Measurements from ENCODE around the gene C3orf20.

Gene C3orf20

DNA sequence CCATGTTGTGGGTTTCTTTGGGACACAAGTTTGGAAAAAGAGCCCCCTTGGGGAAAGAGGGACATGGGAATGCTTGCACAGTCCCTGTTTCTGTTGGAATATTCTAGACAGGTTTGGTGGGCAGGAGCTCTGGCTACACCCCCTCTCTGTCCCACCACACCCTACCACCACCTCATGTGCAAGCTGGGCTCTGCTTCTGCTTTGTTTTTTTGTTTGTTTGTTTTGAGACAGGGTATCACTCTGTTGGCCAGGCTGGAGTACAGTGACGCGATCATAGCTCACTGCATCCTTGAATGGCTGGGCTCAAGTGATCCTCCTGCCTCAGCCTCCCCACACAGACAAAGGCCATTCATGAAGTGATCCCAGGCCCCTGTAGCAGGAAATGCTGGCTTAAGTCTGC is 86.9 kb downstream of the C3orf20 start:
- DNase-seq: no peak

DNA sequence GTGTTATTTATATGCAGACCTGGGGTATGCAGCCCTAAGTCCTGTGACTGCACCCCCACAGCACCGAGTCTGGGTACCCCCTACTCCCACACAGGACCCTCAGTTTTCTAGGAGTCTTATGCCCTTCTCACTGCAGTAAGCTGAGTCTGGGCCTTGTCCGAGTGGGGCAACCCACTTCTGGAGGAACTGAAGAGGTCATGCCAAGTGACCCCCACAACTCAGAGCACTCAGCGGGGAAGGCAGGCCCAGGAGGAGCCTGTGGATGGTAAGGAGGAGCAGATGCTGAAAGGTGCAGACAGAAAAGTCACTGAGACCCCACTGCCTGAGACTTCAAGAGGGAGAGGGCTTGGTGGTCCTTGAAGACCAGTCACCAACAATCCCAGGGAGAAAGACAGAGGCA is 87.8 kb downstream of the C3orf20 start:
- no peak for DNase-seq

DNA sequence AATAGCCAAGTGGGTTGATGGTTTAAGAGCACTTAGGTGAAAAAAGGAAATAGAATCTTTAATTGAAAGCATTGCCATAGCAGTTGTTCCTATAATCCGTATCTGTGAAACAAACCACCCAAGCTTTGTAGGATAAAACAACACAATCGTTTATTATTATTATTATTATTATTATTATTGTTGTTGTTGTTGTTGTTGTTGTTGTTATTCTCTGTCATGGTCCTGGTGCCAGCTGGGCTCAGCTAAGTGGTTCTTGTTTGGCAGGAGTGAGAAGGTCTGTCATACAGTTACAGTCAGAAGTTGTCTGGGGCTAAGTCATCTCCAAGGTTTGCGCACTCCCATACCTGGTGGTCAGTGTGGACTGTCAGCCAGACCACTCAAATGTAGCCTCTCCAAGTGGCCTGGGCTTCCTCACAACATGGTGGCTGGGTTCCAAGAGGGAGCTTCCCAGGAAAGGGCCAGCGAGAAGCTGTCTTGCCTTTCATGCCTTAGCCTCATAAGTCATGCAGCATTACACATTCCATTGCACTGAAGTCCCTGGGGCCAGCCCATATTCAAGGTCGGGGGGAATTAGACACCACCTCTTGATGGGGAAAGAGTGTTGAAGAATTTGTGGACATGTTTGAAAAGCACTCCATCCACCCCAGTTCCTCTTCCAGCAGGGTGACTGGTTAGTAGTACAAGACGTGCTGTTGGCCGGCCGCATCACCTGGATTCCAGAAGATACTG is 89.6 kb downstream of the C3orf20 start:
- no peak for DNase-seq

DNA sequence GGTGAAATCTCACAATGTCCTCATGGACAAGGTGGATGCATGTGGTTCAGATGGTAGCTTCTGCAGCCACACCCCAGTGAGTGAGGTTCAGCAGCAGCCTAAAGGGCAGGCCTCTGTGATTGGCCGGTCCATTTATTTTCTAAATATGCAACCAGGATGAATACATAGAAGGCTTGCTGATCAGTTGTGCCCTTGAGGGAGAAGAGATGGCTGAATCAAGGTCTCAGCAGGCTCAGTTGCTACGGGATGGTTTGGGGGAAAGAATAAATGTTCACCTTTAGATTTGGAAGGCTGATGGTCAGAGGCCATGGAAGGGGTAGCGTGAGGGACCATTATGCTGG is 90.1 kb downstream of the C3orf20 start:
- no peak for DNase-seq

GRCh38 chr3:14765576-14766427 is 90.9 kb downstream of the C3orf20 start:
- no peak for DNase-seq

DNA sequence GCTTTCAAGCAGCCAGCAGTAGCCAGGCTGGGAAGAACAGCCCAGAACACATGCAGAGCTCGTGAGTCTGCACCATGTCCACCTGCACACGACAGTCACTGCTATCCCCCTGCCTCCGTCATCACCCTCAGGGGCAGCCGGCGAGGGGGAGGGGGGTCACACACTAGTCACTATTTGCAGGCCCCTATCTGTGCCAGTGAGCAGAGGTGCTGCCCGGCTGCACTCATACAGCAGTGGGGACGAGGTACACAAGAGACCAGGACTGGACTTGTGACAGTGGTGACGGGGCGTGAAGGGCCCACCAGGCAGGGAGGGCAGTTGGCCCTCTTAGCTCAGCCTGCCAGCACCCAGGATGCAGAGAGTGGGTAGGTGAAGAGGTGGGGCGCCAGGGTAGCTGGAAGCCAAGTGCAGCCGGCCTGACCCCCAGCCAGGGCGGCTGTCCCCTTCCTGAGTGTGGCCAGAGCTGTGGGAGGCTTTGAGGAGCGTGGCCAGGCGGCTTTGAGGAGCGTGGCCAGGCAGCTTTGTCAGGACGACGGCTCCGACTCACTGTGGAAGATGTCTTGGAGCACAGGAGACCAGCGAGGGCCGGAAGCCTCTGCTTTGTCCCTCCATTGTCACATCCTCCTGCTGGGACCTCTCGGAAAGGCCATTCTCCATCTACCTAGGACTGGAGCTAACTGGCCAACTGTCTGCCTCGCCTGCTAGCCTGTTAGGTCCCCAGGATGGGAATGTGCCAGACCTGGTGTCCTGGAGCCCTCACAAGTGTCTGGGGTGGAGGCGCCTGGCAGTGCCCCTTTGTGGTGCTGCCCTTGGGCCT is 91.7 kb downstream of the C3orf20 start:
- DNase-seq: no peak

GRCh38 chr3:14767245-14768051 is 92.5 kb downstream of the C3orf20 start:
- DNase-seq: no peak

DNA sequence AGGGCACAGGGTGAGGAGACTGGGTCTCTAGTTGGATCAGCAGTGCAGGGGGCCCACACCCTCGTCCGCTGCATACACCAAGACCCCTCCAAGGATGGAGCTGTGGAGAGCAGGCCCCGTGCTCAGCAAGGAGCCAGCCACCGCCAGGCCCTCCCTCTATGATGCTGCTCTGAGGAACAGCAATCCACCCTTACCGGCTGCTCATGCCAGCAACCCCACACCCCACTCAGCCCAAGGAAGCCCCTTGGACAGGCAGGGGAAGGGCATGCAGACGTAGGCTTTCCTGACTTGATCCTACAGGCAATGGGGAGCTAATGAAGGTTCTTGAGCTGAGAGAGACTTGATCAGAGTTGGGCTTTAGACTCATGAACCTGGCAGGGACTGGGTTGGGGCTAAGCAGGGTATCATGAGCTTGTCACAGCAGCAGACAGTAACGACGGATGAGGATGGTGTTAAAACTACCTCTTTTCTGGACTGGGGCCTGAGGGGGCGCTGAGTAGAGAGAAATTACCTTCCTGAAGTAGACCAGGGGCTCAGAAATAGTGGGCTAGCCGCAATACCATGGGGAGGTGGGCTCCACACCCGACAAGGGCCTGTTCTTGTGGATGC is 93.3 kb downstream of the C3orf20 start:
- DNase-seq: no peak

DNA sequence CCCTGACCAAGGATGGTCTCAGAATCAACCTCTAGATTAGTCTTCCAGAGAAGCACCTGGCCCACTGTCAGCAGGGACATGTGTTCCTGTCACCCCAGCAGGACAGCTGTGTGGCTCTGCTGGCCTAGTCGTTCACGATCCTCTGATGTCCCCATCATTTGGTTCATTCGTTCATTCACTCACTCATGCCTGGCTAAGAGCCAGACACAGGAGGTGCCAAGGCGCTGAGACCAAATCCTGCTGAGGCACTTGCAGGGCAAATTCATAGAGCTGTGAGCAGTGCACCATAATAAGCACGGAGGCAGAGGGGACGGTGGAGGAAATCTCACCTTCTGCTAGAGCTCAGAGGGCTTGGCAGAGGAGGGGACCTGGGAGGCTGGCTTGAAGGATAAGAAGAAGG is 93.9 kb downstream of the C3orf20 start:
- DNase-seq: no peak

DNA sequence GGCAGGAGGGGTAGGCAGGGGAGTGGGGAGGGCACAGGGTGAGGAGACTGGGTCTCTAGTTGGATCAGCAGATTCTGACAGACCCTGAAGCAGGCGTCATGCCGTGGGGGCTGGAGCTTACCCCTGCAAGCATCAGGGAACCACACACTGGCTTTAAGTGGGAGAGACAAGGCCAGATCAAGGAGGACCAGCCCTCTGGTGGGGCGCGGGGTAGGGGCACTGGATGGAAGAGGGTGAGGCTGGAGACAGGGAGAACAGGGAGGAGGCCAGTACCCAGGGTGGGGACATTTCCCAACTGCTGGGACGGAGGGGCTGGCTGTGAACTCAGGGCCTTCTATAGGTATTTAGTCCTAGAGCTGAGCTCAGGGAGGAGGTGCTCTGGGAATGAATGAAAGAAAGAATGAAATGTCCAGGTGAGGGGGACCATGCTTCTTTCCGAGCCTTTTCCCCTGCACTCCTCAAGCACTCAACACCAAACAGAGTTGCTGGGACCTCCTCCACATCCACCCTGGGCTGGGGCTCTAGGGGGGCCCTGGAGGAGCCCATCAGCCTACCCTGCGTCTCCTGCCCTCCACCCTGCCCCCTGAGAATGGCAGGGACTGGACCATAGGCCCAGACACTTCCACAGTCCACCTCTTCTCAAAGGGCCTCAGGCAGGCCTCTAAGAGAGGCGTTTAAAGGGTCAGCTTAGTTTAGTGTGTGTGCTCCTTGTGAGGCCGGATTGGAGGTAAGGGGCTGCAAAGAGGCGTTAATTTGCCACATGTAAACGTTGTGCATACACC is 94.8 kb downstream of the C3orf20 start:
- no peak for DNase-seq

- no peak for DNase-seq
Measured at GRCh38 chr3:14770591-14770990, 95.7 kb downstream of the C3orf20 start.

DNA sequence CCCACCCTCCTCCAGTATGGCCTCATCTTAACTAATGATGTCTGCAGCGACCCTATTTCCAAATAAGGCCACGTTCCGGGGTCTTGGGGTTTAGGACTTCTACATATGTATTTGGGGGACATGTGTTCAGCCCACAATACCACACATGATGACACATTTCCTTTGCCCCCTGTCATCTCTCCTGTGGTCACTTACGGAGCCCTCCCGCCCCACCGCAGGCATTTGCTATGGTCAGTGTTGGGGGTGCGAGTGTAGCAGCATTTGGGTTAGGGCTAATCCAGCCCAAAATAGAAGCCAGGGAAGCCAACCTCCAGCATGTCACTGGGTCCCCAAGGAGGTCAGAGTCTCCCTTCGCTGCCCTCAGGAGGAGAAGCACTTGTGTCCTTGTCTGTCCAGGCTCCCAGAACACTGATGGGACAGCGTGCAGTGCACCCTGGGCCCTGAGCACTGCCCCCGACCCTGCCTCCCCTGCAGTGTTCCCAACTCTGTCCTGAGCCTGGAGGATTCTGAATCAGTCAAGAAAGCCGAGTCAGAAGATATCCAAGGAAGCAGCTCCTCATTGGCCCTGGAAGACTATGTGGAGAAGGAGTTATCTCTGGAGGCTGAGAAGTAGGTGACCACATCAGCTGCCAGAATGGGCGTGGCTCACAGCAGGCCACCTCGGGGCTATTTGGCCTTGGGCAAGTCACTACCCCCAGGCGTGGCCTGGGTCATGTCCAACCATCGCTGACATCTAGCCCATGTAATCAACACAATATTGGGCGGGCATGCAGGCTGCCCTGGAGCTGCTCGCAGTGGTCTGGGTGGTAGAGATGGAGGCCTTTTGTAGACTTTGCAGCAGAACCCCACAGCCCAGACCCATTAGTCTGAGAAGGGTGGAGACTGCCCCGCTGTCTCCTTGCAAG is 96.9 kb downstream of the C3orf20 start:
- DNase-seq: no peak

GRCh38 chr3:14772533-14773138 is 97.7 kb downstream of the C3orf20 start:
- no peak for DNase-seq

DNA sequence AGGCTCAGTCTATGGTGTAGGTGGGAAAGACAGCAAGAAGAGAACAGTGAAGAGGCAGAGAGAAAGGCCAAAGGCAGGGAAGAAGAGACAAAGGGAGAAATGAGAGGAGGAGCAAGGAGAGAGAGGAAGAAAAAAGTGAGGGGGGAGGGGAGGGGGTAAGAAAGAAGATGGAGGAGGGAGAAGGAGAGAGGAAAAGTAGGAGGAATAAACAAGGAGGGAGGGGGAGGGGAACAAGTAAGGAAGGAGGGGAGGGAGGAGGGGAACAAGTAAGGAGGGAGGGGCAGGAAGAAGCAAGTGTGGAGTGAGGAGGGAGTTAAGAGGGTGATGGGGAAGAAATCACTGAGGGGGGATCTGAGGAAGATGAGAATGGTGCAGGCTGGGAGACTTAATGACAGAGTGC is 98.3 kb downstream of the C3orf20 start:
- DNase-seq: no peak

- DNase-seq: no peak
Measured at GRCh38 chr3:14773691-14774128, 98.8 kb downstream of the C3orf20 start.

GRCh38 chr3:14774431-14774830 is 99.5 kb downstream of the C3orf20 start:
- DNase-seq: no peak

DNA sequence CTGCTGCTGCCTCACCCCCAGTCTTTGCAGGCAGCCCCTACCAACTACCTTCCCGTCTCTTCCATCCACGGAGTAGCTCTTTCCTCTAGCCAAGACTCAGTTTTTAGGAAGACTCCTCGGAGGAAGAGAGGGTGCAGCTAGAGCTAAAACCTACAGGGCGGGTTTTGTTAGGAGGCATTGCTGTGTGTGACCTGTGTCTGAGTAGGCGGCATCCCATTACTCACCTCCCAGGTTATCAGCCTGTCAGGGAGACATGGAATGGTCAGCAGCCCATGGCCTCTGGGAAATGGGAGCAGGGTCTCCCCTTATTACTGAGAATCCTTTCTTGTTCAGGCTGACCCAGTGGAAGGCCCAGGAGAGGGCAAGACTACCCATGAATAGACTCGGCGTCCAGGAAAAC is 100.1 kb downstream of the C3orf20 start:
- no peak for DNase-seq

GRCh38 chr3:14775563-14775962 is 100.6 kb downstream of the C3orf20 start:
- no peak for DNase-seq

- no peak for DNase-seq
Measured at GRCh38 chr3:14779069-14779685, 104.2 kb downstream of the C3orf20 start.

Measured in CD4-positive, alpha-beta T cell treated with Interferon gamma for 1 hour (primary cell).